HG02840 (cell line): ENCODE data around the gene ZCCHC4.
"Not testable (repeated sequence)": the region's sequence is repeated elsewhere in the genome, so short reads cannot be mapped to it uniquely, and the experiment has no call there.

Experiments
- ATAC-seq: cut with Tn5 transposase; IDR thresholded peaks from one replicate; pipeline ENCODE4 v1.9.1; 2021; ENCODE audit warnings: mild to moderate bottlenecking, moderate library complexity, moderate number of reproducible peaks; ENCODE audit not compliant: unreplicated experiment, low FRiP score

The ZCCHC4 gene

GRCh38 chr4:25320336-25320735 is 7.8 kb downstream of the ZCCHC4 start:
- no peak for ATAC-seq

GRCh38 chr4:25320773-25321172 is 8.2 kb downstream of the ZCCHC4 start:
- no peak for ATAC-seq

GRCh38 chr4:25321703-25322102 is 9.1 kb downstream of the ZCCHC4 start:
- ATAC-seq = no peak

GRCh38 chr4:25328463-25328862 is 15.9 kb downstream of the ZCCHC4 start:
- not testable (repeated sequence) for ATAC-seq

- ATAC-seq = no peak
These were observed 17.8 kb downstream of the ZCCHC4 start for GRCh38 chr4:25330335-25330734.

- peak; percentile 62 for ATAC-seq
These were observed 18.6 kb downstream of the ZCCHC4 start for GRCh38 chr4:25330905-25331808.

- ATAC-seq = no peak
These were observed 31.1 kb downstream of the ZCCHC4 start for GRCh38 chr4:25343671-25344070.

- ATAC-seq = no peak
These were observed 33.2 kb downstream of the ZCCHC4 start for GRCh38 chr4:25345744-25346143.

GRCh38 chr4:25346913-25347312 is 34.3 kb downstream of the ZCCHC4 start:
- ATAC-seq = no peak

GRCh38 chr4:25347473-25347872 is 34.9 kb downstream of the ZCCHC4 start:
- no peak for ATAC-seq

GRCh38 chr4:25347971-25348370 is 35.4 kb downstream of the ZCCHC4 start:
- no peak for ATAC-seq

GRCh38 chr4:25350561-25350960 is 38.0 kb downstream of the ZCCHC4 start:
- ATAC-seq = no peak

- no peak for ATAC-seq
These were observed 39.3 kb downstream of the ZCCHC4 start for GRCh38 chr4:25351777-25352416.

- ATAC-seq = no peak
These were observed 43.5 kb downstream of the ZCCHC4 start for GRCh38 chr4:25356068-25356467.

- ATAC-seq = no peak
These were observed 46.1 kb downstream of the ZCCHC4 start for GRCh38 chr4:25358515-25359275.

GRCh38 chr4:25361253-25361652 is 48.7 kb downstream of the ZCCHC4 start:
- ATAC-seq = no peak

GRCh38 chr4:25367004-25367621 is 54.5 kb downstream of the ZCCHC4 start:
- ATAC-seq = no peak

GRCh38 chr4:25367877-25368276 is 55.3 kb downstream of the ZCCHC4 start:
- ATAC-seq = no peak

GRCh38 chr4:25368315-25368714 is 55.7 kb downstream of the ZCCHC4 start:
- no peak for ATAC-seq

GRCh38 chr4:25370242-25370641 is 57.7 kb downstream of the ZCCHC4 start:
- no peak for ATAC-seq

- ATAC-seq = not testable (repeated sequence)
These were observed 60.0 kb downstream of the ZCCHC4 start for GRCh38 chr4:25372549-25372948.
